Measurements from ENCODE around the gene C11orf71. TPM values are rescaled to one million over a fixed set of nuclear protein-coding genes. Genes with fewer than 3 reads are reported as not detected.
A peak's percentile ranks its signal among the peaks of the same experiment; 100 is the strongest.

The C11orf71 gene
- total RNA-seq, 2 experiments from 2014 or later, result 5.0 to 5.5 TPM

- DNase-seq, result no peak
- POLR2A ChIA-PET, result interaction anchor here (1.5 kb wide), 1 partner anchor 33 kb away, joined by 3 read pairs; no protein-coding TSS in a partner anchor
- CTCF ChIA-PET, result interaction anchor here (0.9 kb wide), 2 partner anchors 92 to 98 kb away, joined by 3 to 4 read pairs; no protein-coding TSS in a partner anchor
- Mint-ChIP-seq H3K27ac (no peak overlapping the region), H3K27me3 (no peaks in the 10 kb centered on the region), H3K4me3 (no peak overlapping the region), H3K36me3 (peaks cover 8% of the 10 kb centered on the region), H3K4me1 (ENCODE audit: low read depth) (peaks cover 28% of the 10 kb centered on the region), H3K9me3 (no peaks in the 10 kb centered on the region)
- intact Hi-C loops (cut with micrococcal nuclease), result loop anchor here (2.0 to 5.0 kb wide), 2 partner anchors 98 to 1126 kb away; partner anchors contain the start of gene TTC12
Observed at GRCh38 chr11:114438303-114438702, 38.0 kb upstream of the C11orf71 start.

- ChIA-PET CTCF (no interaction called here), POLR2A (no interaction called here)
- no peak overlapping the region for H3K4me3 Mint-ChIP-seq
- H3K27ac Mint-ChIP-seq, result no peak overlapping the region
- no peak for DNase-seq
- intact Hi-C loops (cut with micrococcal nuclease), result no loop called here
- no peaks in the 10 kb centered on the region for H3K9me3 Mint-ChIP-seq
- H3K4me1 Mint-ChIP-seq (ENCODE audit: low read depth), result peaks cover 5% of the 10 kb centered on the region
- H3K27me3 Mint-ChIP-seq, result no peaks in the 10 kb centered on the region
- H3K36me3 Mint-ChIP-seq, result no peaks in the 10 kb centered on the region
Observed at GRCh38 chr11:114433376-114433775, 33.1 kb upstream of the C11orf71 start.

GRCh38 chr11:114432893-114433292 lies 32.6 kb upstream of the C11orf71 start:
- ChIA-PET POLR2A (no interaction called here), CTCF (no interaction called here)
- DNase-seq, result no peak
- no peak overlapping the region for H3K4me3 Mint-ChIP-seq
- no peaks in the 10 kb centered on the region for H3K27me3 Mint-ChIP-seq
- H3K4me1 Mint-ChIP-seq (ENCODE audit: low read depth), result peaks cover 5% of the 10 kb centered on the region
- intact Hi-C loops (cut with micrococcal nuclease), result no loop called here
- H3K9me3 Mint-ChIP-seq, result no peaks in the 10 kb centered on the region
- H3K27ac Mint-ChIP-seq, result no peak overlapping the region
- no peaks in the 10 kb centered on the region for H3K36me3 Mint-ChIP-seq

GRCh38 chr11:114430290-114430689 lies 30.0 kb upstream of the C11orf71 start:
- no peak overlapping the region for H3K4me3 Mint-ChIP-seq
- ChIA-PET CTCF (no interaction called here), POLR2A (no interaction called here)
- intact Hi-C loops (cut with micrococcal nuclease), result no loop called here
- H3K36me3 Mint-ChIP-seq, result no peaks in the 10 kb centered on the region
- H3K27ac Mint-ChIP-seq, result no peak overlapping the region
- no peaks in the 10 kb centered on the region for H3K9me3 Mint-ChIP-seq
- H3K27me3 Mint-ChIP-seq, result no peaks in the 10 kb centered on the region
- peaks cover 5% of the 10 kb centered on the region for H3K4me1 Mint-ChIP-seq (ENCODE audit: low read depth)
- no peak for DNase-seq

- ChIA-PET CTCF (no interaction called here), POLR2A (no interaction called here)
- intact Hi-C loops (cut with micrococcal nuclease), result no loop called here
- DNase-seq, result no peak
- H3K36me3 Mint-ChIP-seq, result peaks cover 7% of the 10 kb centered on the region
- H3K27me3 Mint-ChIP-seq, result no peaks in the 10 kb centered on the region
- H3K4me3 Mint-ChIP-seq, result no peak overlapping the region
- H3K9me3 Mint-ChIP-seq, result peaks cover 10% of the 10 kb centered on the region
- H3K27ac Mint-ChIP-seq, result no peak overlapping the region
- peaks cover 5% of the 10 kb centered on the region for H3K4me1 Mint-ChIP-seq (ENCODE audit: low read depth)
Observed at GRCh38 chr11:114426280-114426679, 26.0 kb upstream of the C11orf71 start.

- Mint-ChIP-seq H3K9me3 (no peaks in the 10 kb centered on the region), H3K27ac (no peak overlapping the region), H3K27me3 (no peaks in the 10 kb centered on the region), H3K4me3 (no peak overlapping the region), H3K36me3 (peaks cover 5% of the 10 kb centered on the region), H3K4me1 (ENCODE audit: low read depth) (no peaks in the 10 kb centered on the region)
- intact Hi-C loops (cut with micrococcal nuclease), result no loop called here
- CTCF ChIA-PET, result no interaction called here
- no peak for DNase-seq
- POLR2A ChIA-PET, result interaction anchor here (0.5 kb wide), 1 partner anchor 61 kb away, joined by 5 read pairs; no protein-coding TSS in a partner anchor
Observed at GRCh38 chr11:114416441-114416961, 16.2 kb upstream of the C11orf71 start.

- ChIA-PET CTCF (no interaction called here), POLR2A (no interaction called here)
- DNase-seq, result no peak
- intact Hi-C loops (cut with micrococcal nuclease), result no loop called here
- Mint-ChIP-seq H3K4me3 (no peak overlapping the region), H3K9me3 (no peaks in the 10 kb centered on the region), H3K27me3 (no peaks in the 10 kb centered on the region), H3K27ac (no peak overlapping the region), H3K4me1 (ENCODE audit: low read depth) (no peaks in the 10 kb centered on the region), H3K36me3 (peaks cover 16% of the 10 kb centered on the region)
Observed at GRCh38 chr11:114413958-114414357, 13.6 kb upstream of the C11orf71 start.

GRCh38 chr11:114412946-114413345 lies 12.6 kb upstream of the C11orf71 start:
- Mint-ChIP-seq H3K36me3 (peaks cover 18% of the 10 kb centered on the region), H3K27ac (no peak overlapping the region), H3K9me3 (no peaks in the 10 kb centered on the region), H3K4me3 (no peak overlapping the region), H3K27me3 (no peaks in the 10 kb centered on the region), H3K4me1 (ENCODE audit: low read depth) (no peaks in the 10 kb centered on the region)
- POLR2A ChIA-PET, result no interaction called here
- intact Hi-C loops (cut with micrococcal nuclease), result no loop called here
- DNase-seq, result no peak
- CTCF ChIA-PET, result no interaction called here

- ChIA-PET POLR2A (no interaction called here), CTCF (no interaction called here)
- intact Hi-C loops (cut with micrococcal nuclease), result loop anchor here (2.0 to 5.0 kb wide), 3 partner anchors 53 to 524 kb away; partner anchors contain the start of gene USP28
- Mint-ChIP-seq H3K4me1 (ENCODE audit: low read depth) (peaks cover 56% of the 10 kb centered on the region), H3K9me3 (no peaks in the 10 kb centered on the region), H3K36me3 (peaks cover 32% of the 10 kb centered on the region), H3K4me3 (peak overlapping the region; percentile 97), H3K27me3 (no peaks in the 10 kb centered on the region), H3K27ac (peak overlapping the region; percentile 99)
- DNase-seq, result no peak
Observed at GRCh38 chr11:114401311-114401710, 1.0 kb upstream of the C11orf71 start.

- intact Hi-C loops (cut with micrococcal nuclease), result loop anchor here (1.0 to 5.0 kb wide), 5 partner anchors 38 to 628 kb away; partner anchors contain the start of genes REXO2, USP28 and ZW10
- Mint-ChIP-seq H3K4me3 (peak overlapping the region; percentile 97), H3K27me3 (no peaks in the 10 kb centered on the region), H3K27ac (peak overlapping the region; percentile 99), H3K4me1 (ENCODE audit: low read depth) (peaks cover 53% of the 10 kb centered on the region), H3K9me3 (no peaks in the 10 kb centered on the region), H3K36me3 (peaks cover 27% of the 10 kb centered on the region)
- DNase-seq, result no peak
- ChIA-PET CTCF (interaction anchor here (1.4 kb wide), 1 partner anchor 9 kb away, joined by 3 read pairs; no protein-coding TSS in a partner anchor), POLR2A (no interaction called here)
Observed at GRCh38 chr11:114400915-114401223, 558 bp upstream of the C11orf71 start.

GRCh38 chr11:114399490-114400215 lies 658 bp downstream of the C11orf71 start:
- peak overlapping the region; percentile 97 for H3K4me3 Mint-ChIP-seq

GRCh38 chr11:114398303-114398920 lies 1.9 kb downstream of the C11orf71 start:
- ChIA-PET CTCF (interaction anchor here (0.8 to 0.9 kb wide), 2 partner anchors 41 to 51 kb away, joined by 3 read pairs; partner anchors contain the start of gene REXO2), POLR2A (no interaction called here)
- Mint-ChIP-seq H3K4me1 (ENCODE audit: low read depth) (peaks cover 31% of the 10 kb centered on the region), H3K9me3 (no peaks in the 10 kb centered on the region), H3K4me3 (peak overlapping the region; percentile 97), H3K36me3 (peaks cover 12% of the 10 kb centered on the region), H3K27me3 (no peaks in the 10 kb centered on the region), H3K27ac (no peak overlapping the region)
- no peak for DNase-seq
- intact Hi-C loops (cut with micrococcal nuclease), result no loop called here

More at GRCh38 chr11:114399490-114400215, 658 bp downstream of the C11orf71 start:
- no peaks in the 10 kb centered on the region for H3K9me3 Mint-ChIP-seq
- peaks cover 41% of the 10 kb centered on the region for H3K4me1 Mint-ChIP-seq (ENCODE audit: low read depth)
- ChIA-PET CTCF (interaction anchor here (1.4 kb wide), 1 partner anchor 10 kb away, joined by 3 read pairs; no protein-coding TSS in a partner anchor), POLR2A (interaction anchor here (0.6 kb wide), 1 partner anchor 629 kb away, joined by 4 read pairs; no protein-coding TSS in a partner anchor)
- peaks cover 16% of the 10 kb centered on the region for H3K36me3 Mint-ChIP-seq
- H3K27ac Mint-ChIP-seq, result peak overlapping the region; percentile 99
- intact Hi-C loops (cut with micrococcal nuclease), result loop anchor here (1.0 to 5.0 kb wide), 5 partner anchors 40 to 626 kb away; partner anchors contain the start of genes REXO2, USP28 and ZW10
- DNase-seq, result no peak
- no peaks in the 10 kb centered on the region for H3K27me3 Mint-ChIP-seq
